CD14-positive monocyte (primary cell): ENCODE data around the gene HYLS1. TPM values are rescaled to one million over a fixed set of nuclear protein-coding genes. Genes with fewer than 3 reads are reported as not detected.

Experiments
- DNase-seq, 3 donors: peaks; one replicate each; pipeline ENCODE4 v3.0.0-alpha.2; 2011 to 2022
- H2AFZ ChIP-seq: 2 replicates; pipeline ENCODE4 v1.6.0; 2012; ENCODE audit warnings: mild to moderate bottlenecking, low read depth, low read length, inconsistent platforms; ENCODE audit not compliant: insufficient read depth, poor library complexity, severe bottlenecking
- H3K27ac ChIP-seq, 2 donors: 1 replicate in 1 of 2; 2 replicates in 1 of 2; pipeline ENCODE4 v1.5.1; 2012 to 2013; ENCODE audit warnings: low read length in 2 of 2, control low read depth in 1 of 2, inconsistent platforms in 1 of 2, low read depth in 1 of 2, mild to moderate bottlenecking in 1 of 2
- H3K27me3 ChIP-seq, 2 donors: one replicate each; pipeline versions ENCODE4 v1.6.0 to v1.6.1; 2011 to 2013; ENCODE audit warnings: low read length in 2 of 2; ENCODE audit not compliant: control insufficient read depth in 2 of 2, insufficient read depth in 2 of 2
- H3K36me3 ChIP-seq, 2 donors: replicated peaks in 1 of 2; 1 replicate in 1 of 2; 2 replicates in 1 of 2; pipeline versions ENCODE4 v1.5.1 to v1.6.1; 2012 to 2013; ENCODE audit warnings: low read length in 2 of 2, control low read depth in 1 of 2, inconsistent platforms in 1 of 2, mild to moderate bottlenecking in 1 of 2; ENCODE audit not compliant: insufficient read depth in 2 of 2, control insufficient read depth in 1 of 2
- H3K4me1 ChIP-seq, 2 donors: 1 replicate in 1 of 2; 2 replicates in 1 of 2; pipeline versions ENCODE4 v1.5.1 to v1.6.1; 2012 to 2013; ENCODE audit warnings: low read length in 2 of 2, control low read depth in 1 of 2, inconsistent platforms in 1 of 2, mild to moderate bottlenecking in 1 of 2, moderate library complexity in 1 of 2; ENCODE audit not compliant: insufficient read depth in 2 of 2, control insufficient read depth in 1 of 2
- H3K4me2 ChIP-seq: replicated peaks from 2 replicates; pipeline ENCODE3; 2012; ENCODE audit warnings: low read length, moderate library complexity, mild to moderate bottlenecking; ENCODE audit not compliant: poor library complexity, severe bottlenecking; ENCODE audit errors: extremely low read depth
- H3K4me3 ChIP-seq, 3 experiments: fragments of 200-600 bp in 1 of 3; sonication (generic) in 1 of 3; replicated peaks in 1 of 3; 1 replicate in 2 of 3; 2 replicates in 1 of 3; pipeline ENCODE4 v1.5.1; 2011 to 2013; ENCODE audit warnings: low read length in 3 of 3, mild to moderate bottlenecking in 3 of 3, control low read depth in 2 of 3, low read depth in 2 of 3, inconsistent platforms in 1 of 3, moderate library complexity in 1 of 3
- H3K79me2 ChIP-seq: 2 replicates; pipeline ENCODE4 v1.6.0; 2012; ENCODE audit warnings: mild to moderate bottlenecking, control low read depth, inconsistent platforms, low read length, moderate library complexity; ENCODE audit not compliant: insufficient read depth
- H3K9ac ChIP-seq: 2 replicates; pipeline ENCODE4 v1.6.0; 2017; ENCODE audit warnings: low read length, mild to moderate bottlenecking; ENCODE audit not compliant: insufficient read depth, poor library complexity, severe bottlenecking
- H3K9me3 ChIP-seq, 2 donors: replicated peaks in 1 of 2; 1 replicate in 1 of 2; 2 replicates in 1 of 2; pipeline versions ENCODE4 v1.5.1 to v1.6.1; 2012 to 2013; ENCODE audit warnings: low read length in 2 of 2, control low read depth in 1 of 2; ENCODE audit not compliant: control insufficient read depth in 1 of 2, insufficient read depth in 1 of 2
- H4K20me1 ChIP-seq: 2 replicates; pipeline ENCODE4 v1.6.0; 2012; ENCODE audit warnings: mild to moderate bottlenecking, low read length, control low read depth, moderate library complexity; ENCODE audit not compliant: insufficient read depth
- H3K27ac Mint-ChIP-seq, 7 donors: one replicate each; pipeline ENCODE4 v1.8.0; 2020; ENCODE audit warnings: mild to moderate bottlenecking in 7 of 7, mixed read lengths in 7 of 7, moderate library complexity in 6 of 7, inconsistent platforms in 2 of 7
- H3K27me3 Mint-ChIP-seq, 3 donors: one replicate each; pipeline ENCODE4 v1.8.0; 2021 to 2022; ENCODE audit warnings: low read depth in 3 of 3, mild to moderate bottlenecking in 3 of 3, mixed read lengths in 3 of 3, moderate library complexity in 3 of 3, inconsistent platforms in 1 of 3
- H3K36me3 Mint-ChIP-seq, 2 donors: one replicate each; pipeline ENCODE4 v1.8.0; 2020; ENCODE audit warnings: mixed read lengths in 2 of 2, inconsistent platforms in 1 of 2, mild to moderate bottlenecking in 1 of 2
- H3K4me1 Mint-ChIP-seq: one replicate; pipeline ENCODE4 v1.8.0; 2020; ENCODE audit warnings: mild to moderate bottlenecking, mixed read lengths
- H3K4me3 Mint-ChIP-seq, 2 donors: one replicate each; pipeline ENCODE4 v1.8.0; 2020; ENCODE audit warnings: mild to moderate bottlenecking in 2 of 2, mixed read lengths in 2 of 2, moderate library complexity in 1 of 2
- H3K9me3 Mint-ChIP-seq, 7 donors: one replicate each; pipeline ENCODE4 v1.8.0; 2020 to 2022; ENCODE audit warnings: mixed read lengths in 7 of 7, mild to moderate bottlenecking in 6 of 7, moderate library complexity in 6 of 7, inconsistent platforms in 2 of 7
- CTCF ChIP-seq: fragments of 200-600 bp; IDR thresholded peaks from one replicate; pipeline ENCODE4 v1.8.0; 2022; ENCODE audit warnings: antibody characterized with exemption, mild to moderate bottlenecking
- WGBS: methylation state at CpG from one replicate; pipeline ENCODE4 v1.1.5; 2013; ENCODE audit warnings: missing lambda C conversion rate; ENCODE audit not compliant: insufficient coverage; 5-methylcytosine and 5-hydroxymethylcytosine counted together
- intact Hi-C, 2 donors: fragments of 100-400 bp; cut with micrococcal nuclease; formaldehyde crosslinking; loops; one replicate each; pipeline versions ENCODE4 v1.15.0 to v1.15.1; 2023
- polyA plus RNA-seq, 3 donors: library from polyadenylated mRNA; depleted of rRNA in 1 of 3; unstranded in 2 of 3; stranded (reverse) in 1 of 3; fragments of 300-500 nt in 2 of 3; fragments of >200 nt in 1 of 3; fragmentation: Illumina TruSeq in 2 of 3; gene quantifications; 1 replicate in 2 of 3; 2 replicates in 1 of 3; pipeline ENCODE4 v1.2.3, GENCODE V29; 2012 to 2021

Gene HYLS1
- polyA plus RNA-seq, 3 donors, result 0.61 to 2.6 (median 2.0) TPM

- H3K9ac ChIP-seq, result no peak overlapping the region
- H4K20me1 ChIP-seq, result no peaks in the 10 kb centered on the region
- TF ChIP-seq CTCF, result no peak
- DNase-seq, result no peak
- H3K27ac ChIP-seq, result no peak overlapping the region
- H3K36me3 ChIP-seq, result no peaks in the 10 kb centered on the region
- H3K4me2 ChIP-seq, result no peak overlapping the region
- H3K4me1 ChIP-seq, result no peaks in the 10 kb centered on the region
- H3K27me3 ChIP-seq, result no peaks in the 10 kb centered on the region
- 86% methylated on average over 21 of the region's 24 CpGs for WGBS
- intact Hi-C loops, result no loop called here
- Mint-ChIP-seq H3K27me3 (peaks cover 2 to 5% (median 4%) of the 10 kb centered on the region in 3 donors), H3K27ac (no peak overlapping the region), H3K36me3 (no peaks in the 10 kb centered on the region), H3K4me3 (no peak overlapping the region), H3K9me3 (no peaks in the 10 kb centered on the region), H3K4me1 (no peaks in the 10 kb centered on the region)
- H3K79me2 ChIP-seq, result no peaks in the 10 kb centered on the region
- no peak overlapping the region for H2AFZ ChIP-seq
- H3K9me3 ChIP-seq, result no peaks in the 10 kb centered on the region
- no peak overlapping the region for H3K4me3 ChIP-seq
Observed at GRCh38 chr11:125947419-125948277, 60.2 kb downstream of the HYLS1 start.

GRCh38 chr11:125948278-125949051 lies 61.0 kb downstream of the HYLS1 start:
- H3K4me3 ChIP-seq, result no peak overlapping the region
- H3K27me3 ChIP-seq, result no peaks in the 10 kb centered on the region
- H3K9ac ChIP-seq, result no peak overlapping the region
- H3K36me3 ChIP-seq, result no peaks in the 10 kb centered on the region
- Mint-ChIP-seq H3K4me3 (no peak overlapping the region), H3K9me3 (no peaks in the 10 kb centered on the region), H3K4me1 (no peaks in the 10 kb centered on the region), H3K36me3 (no peaks in the 10 kb centered on the region), H3K27me3 (peaks cover 2 to 5% (median 4%) of the 10 kb centered on the region in 3 donors), H3K27ac (no peak overlapping the region)
- H3K27ac ChIP-seq, result no peak overlapping the region
- intact Hi-C loops, result no loop called here
- H2AFZ ChIP-seq, result no peak overlapping the region
- no peaks in the 10 kb centered on the region for H3K79me2 ChIP-seq
- no peak for DNase-seq
- no peaks in the 10 kb centered on the region for H3K9me3 ChIP-seq
- no peaks in the 10 kb centered on the region for H4K20me1 ChIP-seq
- TF ChIP-seq CTCF, result no peak
- no peak overlapping the region for H3K4me2 ChIP-seq
- no peaks in the 10 kb centered on the region for H3K4me1 ChIP-seq
- 81% methylated on average over 17 of the region's 23 CpGs for WGBS
